ENCODE data around the gene GTF2IRD1.

DNA sequence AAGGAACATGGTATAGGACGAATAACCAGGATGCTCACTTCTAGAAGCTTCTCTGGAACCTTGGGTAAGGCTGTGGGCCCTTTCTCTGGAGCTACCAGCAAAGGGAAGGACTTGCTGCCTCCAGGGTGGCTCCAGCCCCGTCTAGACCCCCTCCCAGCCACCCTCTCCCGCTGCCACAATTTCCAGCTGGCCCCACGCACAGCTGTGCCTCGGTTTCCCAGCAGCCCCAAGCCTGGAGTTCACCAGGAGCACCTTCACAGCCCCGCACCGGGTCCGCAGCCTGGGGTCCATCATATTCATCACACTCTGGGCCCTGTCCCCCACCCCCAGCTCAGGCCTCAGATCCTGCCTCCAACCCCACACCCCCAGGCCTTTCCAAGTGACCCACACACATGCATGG lies 35.6 kb upstream of the GTF2IRD1 start:
- TF ChIP-seq CTCF (IDR thresholded peaks at IDR 0.05; ENCODE audit: low read depth, low read length, poor library complexity, severe bottlenecking) (no peak), EZH2phosphoT487 (IDR thresholded peaks at IDR 0.05; ENCODE audit: borderline replicate concordance, low read length) (no peak)

All from DOHH2 (cell line).